Smooth muscle cell of the brain vasculature (primary cell): ENCODE data around the gene TMEM222.

Source experiments
- DNase-seq: peaks from one replicate; pipeline ENCODE4 v3.0.0-alpha.2; 2012; ENCODE audit warnings: low read depth, low spot score

TMEM222 gene

DNA sequence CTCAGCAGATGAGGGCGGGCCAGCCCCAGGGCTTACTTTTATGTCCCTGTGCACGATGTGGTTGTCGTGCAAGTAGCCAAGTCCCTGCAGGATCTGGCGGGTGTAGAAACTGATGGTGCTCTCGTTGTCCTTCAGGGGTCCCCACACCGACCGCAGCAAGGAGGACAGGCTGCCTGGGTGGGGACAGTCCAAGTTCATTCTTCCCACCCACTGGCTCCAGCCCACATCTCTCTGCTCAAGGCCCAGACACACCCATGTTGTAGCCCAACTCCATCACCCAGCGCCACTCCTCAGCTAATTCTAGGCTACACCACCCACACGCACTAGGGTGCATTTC lies 37.8 kb downstream of the TMEM222 start:
- DNase-seq, result no peak

DNA sequence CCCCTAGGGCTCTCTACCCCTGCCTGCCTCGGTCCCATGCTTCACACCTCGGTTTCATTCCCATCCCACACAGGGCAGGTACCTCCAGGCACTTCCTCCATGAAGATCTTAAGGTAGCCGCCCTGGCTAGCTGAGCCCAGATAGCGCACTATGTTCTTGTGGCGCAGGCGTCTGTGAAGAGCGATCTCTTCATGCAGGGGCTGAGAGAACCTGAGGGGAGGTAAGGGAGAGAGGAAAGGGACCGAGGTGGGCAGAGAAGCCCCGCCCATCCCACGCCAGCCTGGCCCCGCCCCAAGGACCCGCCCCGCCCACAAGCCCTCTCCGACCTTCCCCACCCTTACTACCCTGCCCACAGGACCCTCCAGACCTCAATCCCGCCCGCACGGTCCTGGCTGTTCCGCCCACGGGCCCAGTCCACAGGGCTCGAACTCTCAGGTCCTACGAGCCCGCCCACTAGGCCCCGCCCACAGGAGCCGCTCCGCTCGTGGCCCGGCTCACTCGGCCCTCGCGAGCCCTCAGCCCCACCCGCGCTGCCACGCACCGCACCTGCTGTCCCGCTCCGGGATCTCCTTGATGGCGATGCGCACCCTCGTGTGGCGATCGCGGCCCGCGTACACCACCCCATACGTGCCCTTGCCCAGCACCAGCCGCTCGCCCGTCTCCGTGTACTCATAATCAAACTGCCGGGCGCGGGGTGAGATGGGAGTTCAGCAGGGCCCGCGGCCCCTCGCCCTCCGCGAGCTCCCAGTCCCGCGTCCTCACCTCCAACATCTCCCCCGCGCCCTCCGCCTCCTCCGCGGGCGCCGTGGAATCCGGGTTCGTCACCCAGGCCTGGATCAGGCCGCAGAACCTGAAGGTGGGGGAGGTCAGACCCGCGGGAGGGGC lies 38.4 kb downstream of the TMEM222 start:
- no peak for DNase-seq

DNA sequence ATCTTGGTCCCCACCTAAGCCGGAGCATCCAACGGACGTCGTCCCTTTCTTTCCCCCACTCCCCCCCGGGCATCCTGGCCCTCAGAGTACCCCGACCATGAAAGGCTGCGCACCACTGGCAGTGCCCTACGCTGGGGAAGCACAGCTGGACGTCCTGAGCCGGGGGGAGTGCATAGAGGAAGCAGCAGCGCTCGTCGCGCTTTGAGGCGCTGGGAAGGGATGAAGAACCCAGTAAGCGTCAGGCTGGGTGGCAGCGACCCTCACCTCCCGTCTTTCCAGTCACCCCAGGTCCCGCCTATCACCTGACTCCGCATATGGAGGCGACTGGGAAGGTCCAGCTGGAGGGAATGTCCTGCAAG lies 39.1 kb downstream of the TMEM222 start:
- no peak for DNase-seq

DNA sequence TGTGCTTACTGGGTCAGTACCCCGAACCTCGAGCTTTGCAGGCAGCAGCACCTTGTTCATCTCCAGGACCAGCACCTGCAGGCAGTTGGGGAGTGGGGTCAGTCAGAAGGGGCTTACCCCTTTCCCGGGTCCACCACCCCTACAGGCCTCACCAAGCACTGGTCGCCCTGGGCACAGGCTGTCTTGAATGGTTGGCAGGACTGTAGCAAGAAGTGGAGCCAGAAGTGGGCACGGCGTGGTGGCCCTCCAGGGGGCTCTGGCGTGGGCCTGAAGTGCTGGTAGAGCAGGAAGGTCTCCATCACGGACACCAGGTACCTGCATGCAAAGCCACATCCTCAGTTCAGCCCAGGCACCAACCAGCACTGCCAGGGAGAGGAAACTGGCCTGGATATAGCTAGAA lies 39.6 kb downstream of the TMEM222 start:
- no peak for DNase-seq

DNA sequence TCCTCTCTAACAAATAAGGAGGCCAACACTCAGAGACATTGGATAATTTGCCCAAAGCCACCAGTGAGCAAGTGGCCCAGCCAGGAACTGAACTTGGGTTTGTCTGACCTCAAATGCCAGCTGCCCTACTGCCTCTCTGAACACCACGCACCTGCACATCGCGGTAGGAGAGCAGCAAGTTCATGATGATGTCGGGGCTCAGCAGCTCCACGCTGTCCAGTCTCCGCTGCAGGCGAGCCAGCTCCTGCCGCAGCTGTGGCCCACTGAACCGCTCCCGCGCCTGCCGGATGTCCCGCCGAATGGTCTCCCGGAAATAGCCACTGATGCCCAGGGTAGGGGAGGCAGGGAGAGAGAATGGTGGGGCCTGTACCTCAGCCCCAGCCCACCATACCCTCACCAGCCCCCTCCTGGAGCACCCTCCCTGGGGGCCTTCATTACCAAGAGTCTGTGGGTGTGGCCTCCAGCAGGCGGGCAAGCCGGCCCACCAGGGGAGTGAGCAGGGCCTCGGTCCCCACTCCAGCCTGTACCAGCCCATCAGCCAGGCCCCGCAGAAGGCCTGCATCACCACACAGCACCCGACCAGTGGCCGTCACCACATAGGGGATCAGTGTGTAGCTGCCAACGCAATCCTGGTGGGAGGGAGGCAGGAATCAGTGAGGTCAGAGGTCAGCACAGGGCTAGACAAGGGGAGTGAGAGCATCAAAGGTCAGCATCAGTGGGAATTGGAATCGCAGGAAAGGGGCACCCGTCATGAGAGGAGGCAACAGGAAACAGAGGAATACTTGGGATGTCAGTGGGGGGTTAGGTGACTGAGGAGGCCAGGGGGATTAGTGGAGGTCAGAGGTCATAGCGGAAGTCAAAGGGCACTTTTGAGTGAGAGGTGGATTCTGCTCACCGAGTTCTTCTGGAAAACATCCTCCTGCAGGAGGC lies 42.1 kb downstream of the TMEM222 start:
- DNase-seq, result no peak

DNA sequence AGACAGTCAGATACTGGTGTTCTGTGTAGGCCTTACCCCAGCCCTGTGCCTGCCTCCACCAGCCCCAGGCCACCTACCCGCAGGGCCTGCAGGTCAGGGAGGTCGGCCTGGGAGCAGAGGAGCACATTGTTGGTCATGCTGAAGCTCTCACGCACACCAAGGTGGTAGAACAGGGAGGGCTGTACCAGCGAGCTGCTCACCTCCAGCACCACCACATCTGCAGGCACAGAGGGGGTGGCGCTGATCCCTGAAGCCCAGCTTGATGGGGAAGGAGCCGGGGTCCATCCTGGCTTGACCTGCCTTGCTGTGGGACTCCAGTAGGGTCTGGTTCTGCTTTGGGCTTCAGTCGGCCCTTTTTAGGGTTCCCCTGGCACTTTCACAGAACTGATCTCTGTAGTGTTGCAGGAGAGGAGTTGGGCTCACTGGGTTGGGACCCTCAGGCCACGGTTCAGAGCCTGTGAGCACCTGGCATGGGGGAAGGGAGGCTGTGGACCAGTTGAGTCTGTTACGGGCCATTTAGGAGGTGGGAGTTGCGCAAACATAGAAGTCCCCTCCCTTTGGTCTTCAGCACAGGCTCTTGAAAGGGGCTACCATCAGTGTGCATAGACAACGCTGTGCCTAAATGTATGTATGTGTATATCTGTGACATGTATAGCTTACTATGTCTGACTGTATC lies 42.9 kb downstream of the TMEM222 start:
- DNase-seq, result no peak

DNA sequence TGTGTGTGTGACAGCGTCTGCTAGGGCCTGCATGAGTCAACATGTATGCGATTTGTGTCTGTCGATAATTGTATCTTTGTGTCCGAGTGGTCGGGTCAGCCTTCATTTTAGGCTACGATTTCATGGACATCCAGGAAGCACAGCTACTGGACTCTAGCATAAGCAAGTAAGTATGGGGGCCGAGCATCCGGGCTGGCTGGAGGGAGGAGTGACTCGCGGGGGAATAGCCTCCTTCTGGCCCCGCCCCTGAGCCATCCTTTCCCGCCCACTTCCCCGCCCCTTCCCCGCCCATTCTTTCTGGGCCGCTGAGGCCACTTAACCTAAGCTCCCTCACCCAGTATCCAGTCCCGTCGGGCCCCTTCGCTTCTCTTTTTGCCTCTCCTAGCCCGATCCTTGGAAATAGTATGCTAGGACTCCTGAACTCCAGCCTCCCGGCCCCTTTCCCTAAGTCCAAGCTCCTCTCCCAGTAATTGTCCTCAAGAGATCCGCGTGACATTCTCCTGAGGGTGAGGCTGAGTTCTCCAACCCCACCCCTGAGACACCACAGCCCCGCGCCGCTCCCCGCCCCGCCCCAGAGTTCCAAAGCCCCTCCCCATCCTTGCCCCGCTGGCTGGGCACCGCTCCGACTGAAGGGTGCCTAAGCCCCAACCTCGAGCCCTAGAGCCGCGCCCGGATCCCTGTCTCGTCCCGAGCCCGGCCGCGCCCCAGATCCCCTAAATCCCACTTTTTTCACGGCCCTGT lies 43.6 kb downstream of the TMEM222 start:
- DNase-seq, result peak; percentile 78

DNA sequence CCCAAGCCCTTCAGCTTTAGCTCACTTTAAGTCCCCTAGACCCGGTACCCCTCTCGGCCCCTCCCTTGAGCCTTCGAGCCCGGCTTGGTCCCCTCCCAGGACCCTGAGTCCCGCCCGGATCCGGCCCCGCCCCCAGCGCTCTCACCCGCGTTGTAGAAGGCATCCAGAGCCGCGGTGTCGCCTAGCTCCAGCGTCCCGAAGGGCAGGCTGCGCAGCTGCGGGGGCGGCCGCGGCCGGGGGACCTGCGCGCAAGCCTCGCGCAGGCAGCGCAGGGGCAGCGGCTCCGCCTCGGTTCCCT lies 44.1 kb downstream of the TMEM222 start:
- no peak for DNase-seq

DNA sequence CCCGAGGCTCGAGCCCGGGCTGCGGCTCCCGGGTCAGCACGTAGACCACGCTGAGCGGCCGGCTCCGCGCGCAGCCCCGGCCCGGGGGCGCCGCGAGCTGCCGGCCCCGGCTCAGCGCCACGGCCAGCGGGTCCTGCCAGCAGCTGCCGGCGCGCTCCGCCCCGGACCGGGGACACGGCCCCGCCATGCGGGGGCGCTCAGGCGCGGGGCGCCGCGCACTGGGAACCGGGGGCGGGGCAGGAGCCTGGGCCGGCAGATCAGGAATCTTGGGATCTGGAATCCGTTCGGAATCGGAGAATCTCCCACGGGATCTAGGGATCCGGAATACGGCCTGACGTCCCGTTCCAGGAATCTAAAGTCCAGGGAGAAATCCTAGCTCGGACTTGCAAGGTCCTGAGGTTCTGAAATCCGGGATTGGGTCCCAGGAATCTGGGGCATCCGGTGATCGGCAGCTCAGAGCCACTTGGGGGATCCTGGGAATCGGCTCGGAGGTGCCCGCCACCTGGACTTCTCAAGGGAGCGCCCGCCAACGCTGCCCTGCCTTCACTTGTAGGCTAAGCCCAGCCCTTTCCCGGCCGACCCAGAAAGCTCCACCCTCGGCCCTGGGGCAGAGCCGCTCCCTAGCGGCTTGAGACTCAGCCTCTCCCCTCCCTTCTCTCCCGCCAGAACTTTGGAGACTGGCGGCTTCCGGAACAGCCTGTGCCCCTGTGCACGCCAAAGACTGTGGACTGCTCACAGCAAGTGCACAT lies 44.6 kb downstream of the TMEM222 start, which contains the start of gene MAP3K6:
TSS of gene MAP3K6 (minus strand) at position 551 of the 749 bp plus-strand sequence. CDS start at position 187, 364 bp downstream.
- DNase-seq, result peak; percentile 41

DNA sequence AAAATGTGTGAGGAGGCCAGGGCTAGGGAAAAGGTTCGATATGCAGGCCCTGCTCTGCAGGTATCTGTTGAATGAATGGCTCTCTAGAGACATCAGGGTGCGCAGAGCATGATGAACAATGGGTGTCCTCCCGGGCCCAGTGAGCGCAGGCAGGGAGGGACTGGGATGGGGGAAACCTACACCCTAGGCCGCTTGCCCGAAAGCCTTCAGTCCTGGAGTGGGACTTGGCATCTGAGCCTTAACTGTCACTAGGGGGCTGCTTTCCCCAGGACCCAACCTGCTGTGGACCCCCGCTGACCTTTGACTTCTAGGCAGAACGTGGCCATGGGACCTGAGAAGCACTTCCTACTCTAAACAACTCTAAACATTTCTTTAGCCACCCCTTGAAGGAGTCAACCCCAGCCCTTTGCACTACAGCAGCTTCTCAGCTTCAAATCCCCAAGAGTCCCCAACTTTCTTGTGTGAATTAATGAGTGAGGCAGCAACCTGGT lies 45.2 kb downstream of the TMEM222 start:
- DNase-seq, result no peak

DNA sequence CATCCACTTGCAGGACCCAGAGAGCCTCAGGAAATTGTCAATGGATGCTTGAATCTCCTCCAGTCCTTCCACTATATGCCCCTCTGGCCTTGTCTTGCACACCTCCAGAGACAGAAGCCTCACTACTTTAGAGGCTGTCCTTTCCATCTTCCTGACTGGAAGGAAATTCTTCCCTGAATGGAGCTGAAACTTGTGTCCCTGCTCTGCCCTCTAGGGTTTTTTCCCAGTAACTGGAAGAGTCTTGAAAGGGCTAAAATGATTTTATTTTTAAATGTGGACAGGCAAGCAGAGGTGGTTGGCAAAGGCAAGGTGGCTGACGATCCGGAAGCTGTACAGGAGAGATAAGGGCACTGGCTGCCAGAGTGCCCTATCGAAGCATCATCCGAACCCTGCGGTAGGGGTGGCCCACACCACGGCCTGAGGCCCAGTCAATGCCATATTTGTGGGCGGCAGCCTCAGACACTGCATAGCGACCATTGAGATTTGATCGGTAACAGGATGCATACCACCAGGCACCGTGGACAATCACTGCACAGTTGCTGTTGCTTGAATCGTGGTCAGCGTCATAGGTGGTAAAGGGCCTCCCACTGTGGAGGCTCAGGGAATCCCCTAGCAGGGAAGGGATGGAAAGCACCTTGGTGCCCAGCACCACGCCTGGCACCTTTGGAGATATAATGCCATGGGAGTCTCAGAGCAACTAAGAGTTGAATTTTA lies 47.1 kb downstream of the TMEM222 start:
- DNase-seq, result no peak

DNA sequence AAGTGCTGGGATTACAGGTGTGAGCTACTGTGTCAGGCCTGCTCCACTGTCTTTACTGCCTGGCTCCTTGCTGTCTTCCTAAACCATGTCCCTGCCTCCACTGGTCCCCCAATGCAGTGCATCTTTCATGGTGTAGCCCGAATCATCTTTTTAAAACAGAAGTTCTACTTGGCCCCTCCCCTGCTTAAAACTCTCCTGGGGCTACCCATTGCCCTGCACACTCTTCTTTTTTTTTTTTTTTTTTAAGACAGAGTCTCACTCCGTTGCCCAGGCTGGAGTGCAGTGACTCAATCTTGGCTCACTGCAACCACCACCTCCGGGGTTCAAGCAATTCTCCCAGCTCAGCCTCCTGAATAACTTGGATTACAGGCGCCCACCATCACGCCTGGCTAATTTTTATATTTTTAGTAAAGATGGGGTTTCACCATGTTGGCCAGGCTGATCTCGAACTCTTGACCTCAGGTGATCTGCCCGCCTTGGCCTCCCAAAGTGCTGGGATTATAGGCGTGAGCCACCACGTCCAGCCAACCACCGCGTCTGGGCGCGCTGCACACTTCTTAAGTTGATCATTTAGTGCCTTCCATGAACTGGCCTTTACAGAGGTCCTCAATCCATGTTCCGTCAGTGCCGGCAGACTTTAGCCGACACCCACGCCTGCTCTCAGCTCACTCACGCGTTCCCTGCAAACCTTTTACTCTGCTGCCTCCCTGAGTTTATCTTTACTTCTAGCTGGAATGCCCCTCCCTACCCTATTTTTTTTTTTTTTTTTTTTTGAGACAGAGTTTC lies 50.3 kb downstream of the TMEM222 start:
- DNase-seq, result no peak

DNA sequence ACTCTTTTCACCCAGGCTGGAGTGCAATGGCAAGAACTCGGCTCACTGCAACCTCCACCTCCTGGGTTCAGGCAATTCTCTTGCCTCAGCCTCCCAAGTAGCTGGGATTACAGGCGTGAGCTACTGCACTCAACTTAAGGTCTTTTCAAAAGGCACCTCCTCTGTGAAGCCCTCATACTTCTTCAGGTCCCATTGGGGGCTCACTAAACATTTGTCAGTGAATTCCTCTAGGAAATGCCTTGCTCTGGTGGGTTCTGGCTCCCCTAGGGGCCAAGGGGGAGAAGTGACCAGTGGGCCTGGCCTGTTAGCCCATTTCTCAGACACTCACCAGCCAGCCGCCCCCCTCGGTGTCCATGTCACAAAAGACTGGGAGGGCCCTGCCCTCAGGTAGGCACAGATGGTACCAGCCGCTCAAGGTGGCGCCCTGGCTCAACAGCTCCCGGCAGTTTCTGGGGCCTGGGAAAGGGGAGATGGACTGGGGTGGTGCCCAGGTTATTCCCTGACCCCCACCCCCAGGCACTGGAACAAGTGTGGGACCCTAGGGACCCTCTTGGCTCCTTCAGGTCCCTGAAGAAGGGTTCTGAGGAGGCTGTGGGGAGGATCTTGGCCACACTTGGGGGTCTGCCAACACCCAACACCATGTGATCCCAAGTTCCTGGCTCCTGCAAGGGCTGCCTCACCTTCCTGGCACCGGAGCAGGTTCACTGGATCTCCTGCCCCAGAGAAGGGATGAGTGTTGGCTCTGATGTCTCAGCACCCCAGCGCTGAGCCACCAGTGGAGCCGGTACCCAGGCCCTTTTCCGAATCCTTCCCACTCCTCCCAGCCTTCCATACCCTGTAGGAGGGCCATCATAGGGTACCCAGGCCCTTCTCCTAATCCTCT lies 51.1 kb downstream of the TMEM222 start:
- no peak for DNase-seq

DNA sequence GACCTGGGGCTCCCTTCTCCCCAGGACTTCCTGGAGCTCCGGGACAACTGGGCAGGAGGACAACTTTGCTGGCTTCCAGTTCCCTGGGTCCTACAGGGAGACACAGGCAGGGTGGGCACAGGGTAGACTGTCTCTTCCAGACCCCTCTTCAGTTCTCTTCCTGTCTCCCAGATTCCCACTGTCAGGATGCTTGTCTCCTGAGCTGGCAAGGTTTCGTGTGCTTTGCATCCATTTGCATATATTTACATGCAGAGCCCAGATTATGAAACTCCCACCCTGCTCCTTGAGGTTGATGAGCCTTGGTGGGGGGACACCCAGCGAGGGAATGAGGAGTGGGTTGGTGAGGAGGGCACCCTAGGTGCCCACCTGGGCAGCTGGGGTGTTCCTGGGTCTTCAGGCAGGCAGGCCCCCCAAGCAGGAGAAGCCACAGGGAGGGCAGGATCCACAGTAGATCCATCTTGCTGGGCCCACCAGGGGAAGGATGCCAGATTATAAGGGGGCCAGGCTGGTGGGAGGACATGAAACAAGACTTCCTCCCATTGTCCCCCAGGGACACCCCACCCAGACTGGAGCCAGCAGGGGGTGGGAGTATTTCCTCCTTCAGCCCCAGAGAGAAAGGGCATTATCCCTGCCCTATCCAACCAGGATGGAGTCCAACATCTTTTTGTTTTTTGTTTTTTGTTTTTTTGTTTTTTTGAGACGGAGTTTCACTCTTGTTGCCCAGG lies 52.6 kb downstream of the TMEM222 start, which contains the start of gene FCN3:
TSS of gene FCN3 (minus strand) at position 463 of the 725 bp plus-strand sequence. CDS start at position 457, 6 bp downstream.
- DNase-seq, result no peak

DNA sequence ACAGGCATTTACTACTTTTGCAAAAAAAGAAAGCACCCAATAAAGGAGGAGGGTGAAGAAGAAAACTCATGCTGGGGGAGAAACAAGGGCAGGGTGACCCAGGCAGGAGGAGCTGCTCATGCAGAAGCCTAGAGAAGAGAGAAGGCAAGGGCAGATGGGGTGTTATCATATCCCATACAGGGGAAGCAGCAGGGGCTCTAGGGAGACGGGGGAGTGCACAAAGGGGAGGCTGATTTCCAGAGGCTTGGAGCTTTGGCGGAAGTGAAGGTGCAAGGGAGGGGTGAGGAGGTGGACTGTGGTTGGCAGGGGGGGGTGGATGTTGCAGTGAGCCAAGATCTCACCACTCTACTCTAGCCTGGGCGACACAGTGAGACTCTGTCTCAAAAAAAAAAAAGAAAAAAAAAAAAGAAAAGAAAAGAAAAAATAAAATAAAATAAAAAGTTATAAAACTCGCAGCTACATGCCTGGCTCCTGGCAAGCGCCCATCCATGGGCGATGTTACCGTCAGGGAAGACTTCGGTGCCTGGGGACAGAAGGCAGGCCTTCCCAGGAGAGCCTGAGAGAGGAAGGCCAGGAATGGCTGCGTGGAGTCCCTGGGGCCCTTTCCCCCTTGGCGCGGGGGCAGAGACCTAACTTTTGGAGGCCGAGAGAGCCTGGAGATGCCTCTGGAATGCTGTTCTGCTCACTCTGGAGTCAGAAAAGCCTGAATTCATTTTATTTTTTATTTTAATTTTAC lies 56.0 kb downstream of the TMEM222 start:
- DNase-seq, result no peak

DNA sequence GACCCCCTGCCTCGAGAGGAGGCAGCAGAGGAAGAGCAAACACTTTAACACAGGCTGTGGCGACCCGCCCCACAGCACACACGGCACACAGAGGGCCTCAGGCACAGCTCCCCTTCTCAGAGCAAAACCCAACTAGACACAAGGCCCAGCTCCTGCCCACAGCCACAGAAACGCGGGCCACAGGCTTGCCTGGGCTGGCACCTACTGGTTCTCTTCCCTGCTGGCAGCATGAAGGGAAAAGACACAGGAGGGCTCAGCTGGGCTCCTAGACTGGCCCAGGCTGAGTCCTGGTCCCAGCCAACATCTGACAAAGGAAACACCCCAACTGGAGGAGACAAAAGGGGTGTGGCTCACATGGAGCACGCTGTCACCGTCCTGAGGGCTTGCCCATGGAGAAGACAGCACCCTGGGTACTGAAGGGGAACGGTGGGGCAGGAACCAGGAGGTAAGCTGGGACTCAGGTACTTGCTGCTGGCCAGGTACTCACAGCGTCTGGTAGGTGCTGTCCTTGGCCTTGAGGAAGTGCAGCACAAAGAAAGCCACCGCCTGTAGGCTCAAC lies 57.7 kb downstream of the TMEM222 start:
- DNase-seq, result no peak
